ENCODE results near the gene VSTM2B. TPM values are rescaled to one million over a fixed set of nuclear protein-coding genes. Genes with fewer than 3 reads are reported as not detected.

VSTM2B gene
- total RNA-seq, 2 donors from 2014 or later = not detected

GRCh38 chr19:29545866-29546582 lies 20.2 kb downstream of the VSTM2B start:
- TF ChIP-seq POLR2A (IDR thresholded peaks at IDR 0.05) = no peak
- TF ChIP-seq CTCF (IDR thresholded peaks at IDR 0.05) = no peak
- no peak for DNase-seq
- WGBS, 2 donors = 59 to 63% methylated on average over 8 of the region's 8 CpGs
- ATAC-seq = no peak
- no peaks in the 10 kb centered on the region for H3K27me3 ChIP-seq
- H3K4me1 ChIP-seq = no peaks in the 10 kb centered on the region
- no peaks in the 10 kb centered on the region for H3K36me3 ChIP-seq (replicated peaks in 1 of 2; ENCODE audit: insufficient read depth in 1 of 2, low read depth in 2 of 2)
- intact Hi-C loops (cut with DNase I) = no loop called here
- no peak overlapping the region for H3K4me3 ChIP-seq
- no peaks in the 10 kb centered on the region for H3K9me3 ChIP-seq
- no peak overlapping the region for H3K27ac ChIP-seq

GRCh38 chr19:29546583-29547190 lies 20.9 kb downstream of the VSTM2B start:
- TF ChIP-seq POLR2A (IDR thresholded peaks at IDR 0.05) (no peak), CTCF (IDR thresholded peaks at IDR 0.05) (no peak)
- Histone ChIP-seq H3K4me3 (no peak overlapping the region), H3K4me1 (no peaks in the 10 kb centered on the region), H3K9me3 (no peaks in the 10 kb centered on the region), H3K36me3 (replicated peaks in 1 of 2; ENCODE audit: insufficient read depth in 1 of 2, low read depth in 2 of 2) (no peaks in the 10 kb centered on the region), H3K27me3 (no peaks in the 10 kb centered on the region), H3K27ac (no peak overlapping the region)
- no peak for ATAC-seq
- 17 to 27% methylated on average over 6 to 10 of the region's 10 CpGs for WGBS, 2 donors
- intact Hi-C loops (cut with DNase I) = no loop called here
- no peak for DNase-seq

- Histone ChIP-seq H3K27ac (no peak overlapping the region), H3K4me1 (no peaks in the 10 kb centered on the region), H3K9me3 (no peaks in the 10 kb centered on the region), H3K4me3 (no peak overlapping the region), H3K36me3 (replicated peaks in 1 of 2; ENCODE audit: insufficient read depth in 1 of 2, low read depth in 2 of 2) (no peaks in the 10 kb centered on the region), H3K27me3 (no peaks in the 10 kb centered on the region)
- no peak for ATAC-seq
- peak in 1 of 4 donors; percentile 0 for DNase-seq
- intact Hi-C loops (cut with DNase I) = no loop called here
- WGBS, 2 donors = 58 to 65% methylated on average over 7 of the region's 7 CpGs
- TF ChIP-seq CTCF (IDR thresholded peaks at IDR 0.05) (no peak), POLR2A (IDR thresholded peaks at IDR 0.05) (no peak)
These were observed 21.7 kb downstream of the VSTM2B start for GRCh38 chr19:29547361-29547960.

GRCh38 chr19:29547981-29548380 lies 22.2 kb downstream of the VSTM2B start:
- Histone ChIP-seq H3K4me1 (no peaks in the 10 kb centered on the region), H3K4me3 (no peak overlapping the region), H3K36me3 (replicated peaks in 1 of 2; ENCODE audit: insufficient read depth in 1 of 2, low read depth in 2 of 2) (no peaks in the 10 kb centered on the region), H3K9me3 (no peaks in the 10 kb centered on the region), H3K27ac (no peak overlapping the region), H3K27me3 (no peaks in the 10 kb centered on the region)
- ATAC-seq (no peak), DNase-seq (no peak)
- intact Hi-C loops (cut with DNase I) = no loop called here
- 55 to 60% methylated on average over 6 to 8 of the region's 8 CpGs for WGBS, 2 donors
- TF ChIP-seq POLR2A (IDR thresholded peaks at IDR 0.05) (no peak), CTCF (IDR thresholded peaks at IDR 0.05) (no peak)
